GM12878 (cell line): ENCODE data around the gene LRP8. TPM values are rescaled to one million over a fixed set of nuclear protein-coding genes. Genes with fewer than 3 reads are reported as not detected.

Source experiments
- ATAC-seq: fragments of 200-7000 bp; cut with Tn5 transposase; 3 replicates; pipeline ENCODE4 v1.9.1; 2020; ENCODE audit warnings: mild to moderate bottlenecking, moderate library complexity
- BruUV-seq: library from RNA; stranded (reverse); fragments of 400-500 nt; replicated peaks from 2 replicates; lab custom pipeline; 2021; lab: Mats Ljungman, UMichigan
- CTCF ChIA-PET: fragments of 300-600 bp; sonication (Branson Sonifier 250); formaldehyde crosslinking; extraction: SDS; loops from one replicate; lab custom pipeline; 2021; ENCODE audit warnings: inconsistent platforms; lab: Yijun Ruan, JAX
- POLR2A ChIA-PET: fragments of 350-600 bp; formaldehyde crosslinking; extraction: SDS; loops from one replicate; lab custom pipeline; 2021; ENCODE audit warnings: inconsistent platforms; lab: Charles Lee
- RAD21 ChIA-PET: fragments of 300-600 bp; sonication (Branson Sonifier 250); formaldehyde crosslinking; loops from one replicate; lab custom pipeline; 2023; ENCODE audit warnings: antibody characterized with exemption; ENCODE audit not compliant: unreplicated experiment; lab: Charles Lee
- SMC1A ChIA-PET: fragments of 300-600 bp; sonication (Branson Sonifier 250); formaldehyde crosslinking; loops from one replicate; lab custom pipeline; 2023; ENCODE audit not compliant: unreplicated experiment, uncharacterized antibody; lab: Charles Lee
- DNase-seq: peaks from one replicate; pipeline ENCODE4 v3.0.0-alpha.2; 2011; ENCODE audit warnings: low read depth, low spot score
- FAIRE-seq: peaks from 3 replicates; lab custom pipeline; 2011; peaks lifted over from hg19 to GRCh38; lab: Jason Lieb, UNC
- H2AFZ ChIP-seq: 2 replicates; pipeline ENCODE4 v1.6.0; 2011; ENCODE audit warnings: low read depth, low read length, control low read depth; ENCODE audit not compliant: control insufficient read depth
- H3K27ac ChIP-seq: 2 replicates; pipeline ENCODE4 v1.5.1; 2011; ENCODE audit warnings: control low read depth; ENCODE audit not compliant: control insufficient read depth, insufficient read depth
- H3K27me3 ChIP-seq, 2 experiments: replicated peaks in 1 of 2; 2 replicates each; pipeline versions ENCODE4 v1.6.0 to v1.6.1; 2011; ENCODE audit warnings: low read length in 1 of 2; ENCODE audit not compliant: control insufficient read depth in 2 of 2, insufficient read depth in 2 of 2
- H3K36me3 ChIP-seq, 2 experiments: 2 replicates each; pipeline ENCODE4 v1.5.1; 2011; ENCODE audit warnings: low read length in 1 of 2; ENCODE audit not compliant: control insufficient read depth in 2 of 2, insufficient read depth in 2 of 2
- H3K4me1 ChIP-seq: 2 replicates; pipeline ENCODE4 v1.6.1; 2011; ENCODE audit warnings: mild to moderate bottlenecking, low read length, moderate library complexity, mixed read lengths; ENCODE audit not compliant: control insufficient read depth, insufficient read depth
- H3K4me2 ChIP-seq: 2 replicates; pipeline ENCODE4 v1.6.0; 2011; ENCODE audit warnings: control low read depth; ENCODE audit not compliant: control insufficient read depth, insufficient read depth
- H3K4me3 ChIP-seq: fragments of 200-600 bp; sonication (generic); 2 replicates; pipeline ENCODE4 v1.5.1; 2016
- H3K79me2 ChIP-seq: 2 replicates; pipeline ENCODE4 v1.6.0; 2011; ENCODE audit warnings: low read length; ENCODE audit not compliant: control insufficient read depth, insufficient read depth
- H3K9ac ChIP-seq: 2 replicates; pipeline ENCODE4 v1.8.0; 2011; ENCODE audit warnings: low read length, control low read depth, mixed read lengths; ENCODE audit not compliant: control insufficient read depth, insufficient read depth
- H3K9me3 ChIP-seq: replicated peaks from 3 replicates; pipeline ENCODE4 v1.5.1; 2011; ENCODE audit warnings: mild to moderate bottlenecking, low read length; ENCODE audit not compliant: control insufficient read depth, insufficient read depth
- H4K20me1 ChIP-seq: 2 replicates; pipeline ENCODE4 v1.6.0; 2011; ENCODE audit not compliant: control insufficient read depth, insufficient read depth
- CHD2 ChIP-seq: IDR thresholded peaks from 2 replicates; pipeline ENCODE4 v1.6.1; 2011; ENCODE audit warnings: low read depth, low read length, improper control_type of control experiment, borderline replicate concordance
- MYC ChIP-seq: IDR thresholded peaks from 2 replicates; pipeline ENCODE4 v1.6.1; 2011; ENCODE audit warnings: mild to moderate bottlenecking, low read length, moderate library complexity, inconsistent platforms; ENCODE audit not compliant: insufficient read depth, insufficient replicate concordance, insufficient read length, severe bottlenecking
- NFXL1 ChIP-seq: fragments of 450-650 bp; IDR thresholded peaks from 2 replicates; pipeline ENCODE4 v1.6.1; 2017; ENCODE audit warnings: antibody characterized with exemption, mild to moderate bottlenecking, borderline replicate concordance
- POU2F2 ChIP-seq: IDR thresholded peaks from 3 replicates; pipeline ENCODE4 v1.6.1; 2011; ENCODE audit warnings: low read depth, mild to moderate bottlenecking, low read length, borderline replicate concordance
- SP1 ChIP-seq: IDR thresholded peaks from one replicate; pipeline ENCODE4 v1.6.1; 2011; ENCODE audit warnings: low read depth, low read length
- SRF ChIP-seq, 2 experiments: IDR thresholded peaks; 2 replicates each; pipeline ENCODE4 v1.6.1; 2011; ENCODE audit warnings: low read depth in 2 of 2, low read length in 2 of 2, mild to moderate bottlenecking in 1 of 2, moderate library complexity in 1 of 2
- ZBTB4 ChIP-seq: fragments of 450-650 bp; formaldehyde crosslinking; IDR thresholded peaks from 2 replicates; pipeline ENCODE4 v1.4.0; 2022; ENCODE audit warnings: mild to moderate bottlenecking, moderate library complexity
- ZNF274 ChIP-seq: IDR thresholded peaks from one replicate; pipeline ENCODE4 v1.8.0; 2011; ENCODE audit not compliant: insufficient read length, insufficient read depth
- ZNF622 ChIP-seq: fragments of 450-650 bp; IDR thresholded peaks from 2 replicates; pipeline ENCODE4 v1.6.1; 2017; ENCODE audit warnings: mild to moderate bottlenecking, inconsistent platforms
- ZZZ3 ChIP-seq: IDR thresholded peaks from 2 replicates; pipeline ENCODE4 v1.6.1; 2011; ENCODE audit warnings: low read depth; ENCODE audit not compliant: control insufficient read depth, insufficient read length
- WGBS: methylation state at CpG from one replicate; pipeline ENCODE4 v1.1.6; 2016; ENCODE audit warnings: low lambda C conversion rate; ENCODE audit not compliant: insufficient replicate concordance, insufficient coverage; ENCODE audit errors: missing lambda C conversion rate; 5-methylcytosine and 5-hydroxymethylcytosine counted together
- in situ Hi-C: fragments of 300-500 bp; cut with MboI; formaldehyde crosslinking; loops from 9 replicates; pipeline ENCODE4 v1.14.3; 2018; ENCODE audit warnings: mixed read lengths
- intact Hi-C: fragments of 100-400 bp; cut with micrococcal nuclease; formaldehyde crosslinking; loops from one replicate; pipeline ENCODE4 v1.14.2; 2022; ENCODE audit not compliant: unreplicated experiment
- polyA plus RNA-seq, 11 experiments: library from polyadenylated mRNA; depleted of rRNA in 4 of 11; unstranded in 6 of 11; stranded (reverse) in 5 of 11; fragments of >200 nt; fragmentation: Nextera tagmentation in 4 of 11; fragmentation: Illumina TruSeq in 1 of 11; extraction: Ambion mirVana in 4 of 11; extraction: Trizol in 1 of 11; gene quantifications; 1 replicate in 1 of 11; 2 replicates in 10 of 11; pipeline versions ENCODE4 v1.2.1 to v1.2.3, GENCODE V29; 2011 to 2016; ENCODE audit warnings: inconsistent platforms in 2 of 11, missing spikeins in 2 of 11, low read depth in 1 of 11
- total RNA-seq, 4 experiments: library from RNA; depleted of rRNA in 3 of 4; stranded (reverse); fragments of >200 nt in 3 of 4; fragmentation: Illumina TruSeq in 1 of 4; extraction: Trizol in 1 of 4; gene quantifications; 2 replicates each; pipeline versions ENCODE4 v1.2.1 to v1.2.3, GENCODE V29; 2013 to 2021
- TF ChIP-seq, protein P1 (sequence below): IDR thresholded peaks from 2 replicates; pipeline ENCODE4 v1.6.1; 2012; ENCODE audit warnings: improper control_type of control experiment, low read depth, low read length; ENCODE audit not compliant: insufficient replicate concordance
- TF ChIP-seq, protein P2 (sequence below): IDR thresholded peaks from 2 replicates; pipeline ENCODE4 v1.6.1; 2012; ENCODE audit warnings: low read depth, low read length, improper control_type of control experiment

LRP8 gene
- total and polyA plus RNA-seq, 10 of the 15 experiments (the other 5 are each of a cell fraction or from before 2014, with no cell fraction given) = 2.8 to 40.5 (median 22.3) TPM

DNA sequence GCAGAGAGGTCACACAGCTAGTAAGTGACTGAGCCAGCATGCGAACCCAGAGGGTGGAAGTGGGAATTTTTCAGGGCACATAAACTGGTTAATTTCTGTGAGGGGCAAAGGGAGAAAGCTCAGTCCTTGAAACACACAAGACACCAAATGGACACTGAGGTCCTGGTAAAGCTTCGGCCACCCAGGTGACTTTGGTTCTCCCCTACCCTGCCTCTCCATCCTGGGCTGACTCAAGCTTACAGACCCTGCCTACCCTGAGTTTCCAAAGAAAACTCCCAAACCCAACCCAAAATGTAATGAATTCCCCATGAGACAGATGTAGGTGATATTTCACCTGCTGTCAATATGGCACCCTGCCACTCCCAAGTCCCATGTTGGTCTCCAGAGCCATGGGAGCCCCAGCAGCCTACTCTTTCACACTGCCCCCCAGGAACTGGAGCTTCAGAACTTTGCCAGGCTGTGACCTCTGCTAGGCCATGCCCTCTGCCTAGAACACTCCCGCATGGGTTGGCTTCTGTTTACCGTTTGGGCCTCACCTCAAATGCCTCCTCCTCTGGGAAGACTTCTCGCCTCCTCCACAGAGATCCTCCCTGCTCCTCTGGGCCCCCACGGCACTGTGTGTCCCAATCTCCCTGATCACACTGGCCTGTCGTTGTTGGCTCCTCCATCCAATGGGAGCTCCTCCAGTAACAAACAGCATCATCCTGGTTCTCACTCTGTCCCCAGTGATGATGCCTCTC is 3.7 kb upstream of the LRP8 start:
- in situ Hi-C loops = no loop called here
- no peak overlapping the region for H3K4me3 ChIP-seq
- BruUV-seq = no TSS peak
- H3K79me2 ChIP-seq = peaks cover 11% of the 10 kb centered on the region
- DNase-seq (no peak), FAIRE-seq (no peak), ATAC-seq (no peak)
- H3K4me1 ChIP-seq = peaks cover 5% of the 10 kb centered on the region; the same call in 1 of the 2 replicates
- ChIA-PET POLR2A (interaction anchor here (1.6 kb wide), 1 partner anchor 13 kb away, joined by 4 read pairs; no protein-coding TSS in a partner anchor), SMC1A (interaction anchor here (1.2 kb wide), 1 partner anchor 13 kb away, joined by 3 read pairs; no protein-coding TSS in a partner anchor), CTCF (interaction anchor here (1.2 kb wide), 1 partner anchor 62 kb away, joined by 4 read pairs; no protein-coding TSS in a partner anchor), RAD21 (interaction anchor here (1.3 kb wide), 1 partner anchor 61 kb away, joined by 5 read pairs; no protein-coding TSS in a partner anchor)
- H3K9me3 ChIP-seq = no peaks in the 10 kb centered on the region
- no peaks in the 10 kb centered on the region for H3K27me3 ChIP-seq
- no peak overlapping the region for H3K27ac ChIP-seq
- H2AFZ ChIP-seq = no peak overlapping the region
- 88% methylated on average over 7 of the region's 7 CpGs for WGBS
- intact Hi-C loops = no loop called here
- no peaks in the 10 kb centered on the region for H3K36me3 ChIP-seq
- H3K9ac ChIP-seq = no peak overlapping the region
- H3K4me2 ChIP-seq = no peak overlapping the region
- no peaks in the 10 kb centered on the region for H4K20me1 ChIP-seq
- no peak for TF ChIP-seq NFXL1
- TF ChIP-seq ZNF622 = no peak
- TF ChIP-seq, protein P1, sequence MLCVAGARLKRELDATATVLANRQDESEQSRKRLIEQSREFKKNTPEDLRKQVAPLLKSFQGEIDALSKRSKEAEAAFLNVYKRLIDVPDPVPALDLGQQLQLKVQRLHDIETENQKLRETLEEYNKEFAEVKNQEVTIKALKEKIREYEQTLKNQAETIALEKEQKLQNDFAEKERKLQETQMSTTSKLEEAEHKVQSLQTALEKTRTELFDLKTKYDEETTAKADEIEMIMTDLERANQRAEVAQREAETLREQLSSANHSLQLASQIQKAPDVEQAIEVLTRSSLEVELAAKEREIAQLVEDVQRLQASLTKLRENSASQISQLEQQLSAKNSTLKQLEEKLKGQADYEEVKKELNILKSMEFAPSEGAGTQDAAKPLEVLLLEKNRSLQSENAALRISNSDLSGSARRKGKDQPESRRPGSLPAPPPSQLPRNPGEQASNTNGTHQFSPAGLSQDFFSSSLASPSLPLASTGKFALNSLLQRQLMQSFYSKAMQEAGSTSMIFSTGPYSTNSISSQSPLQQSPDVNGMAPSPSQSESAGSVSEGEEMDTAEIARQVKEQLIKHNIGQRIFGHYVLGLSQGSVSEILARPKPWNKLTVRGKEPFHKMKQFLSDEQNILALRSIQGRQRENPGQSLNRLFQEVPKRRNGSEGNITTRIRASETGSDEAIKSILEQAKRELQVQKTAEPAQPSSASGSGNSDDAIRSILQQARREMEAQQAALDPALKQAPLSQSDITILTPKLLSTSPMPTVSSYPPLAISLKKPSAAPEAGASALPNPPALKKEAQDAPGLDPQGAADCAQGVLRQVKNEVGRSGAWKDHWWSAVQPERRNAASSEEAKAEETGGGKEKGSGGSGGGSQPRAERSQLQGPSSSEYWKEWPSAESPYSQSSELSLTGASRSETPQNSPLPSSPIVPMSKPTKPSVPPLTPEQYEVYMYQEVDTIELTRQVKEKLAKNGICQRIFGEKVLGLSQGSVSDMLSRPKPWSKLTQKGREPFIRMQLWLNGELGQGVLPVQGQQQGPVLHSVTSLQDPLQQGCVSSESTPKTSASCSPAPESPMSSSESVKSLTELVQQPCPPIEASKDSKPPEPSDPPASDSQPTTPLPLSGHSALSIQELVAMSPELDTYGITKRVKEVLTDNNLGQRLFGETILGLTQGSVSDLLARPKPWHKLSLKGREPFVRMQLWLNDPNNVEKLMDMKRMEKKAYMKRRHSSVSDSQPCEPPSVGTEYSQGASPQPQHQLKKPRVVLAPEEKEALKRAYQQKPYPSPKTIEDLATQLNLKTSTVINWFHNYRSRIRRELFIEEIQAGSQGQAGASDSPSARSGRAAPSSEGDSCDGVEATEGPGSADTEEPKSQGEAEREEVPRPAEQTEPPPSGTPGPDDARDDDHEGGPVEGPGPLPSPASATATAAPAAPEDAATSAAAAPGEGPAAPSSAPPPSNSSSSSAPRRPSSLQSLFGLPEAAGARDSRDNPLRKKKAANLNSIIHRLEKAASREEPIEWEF = no peak
- TF ChIP-seq ZNF274 = no peak
- no peak for TF ChIP-seq SRF (IDR thresholded peaks at IDR 0.05; ENCODE audit: low read depth in 2 of 2, low read length in 2 of 2)
- TF ChIP-seq CHD2 = no peak
- no peak for TF ChIP-seq MYC
- no peak for TF ChIP-seq SP1
- TF ChIP-seq, protein P2, sequence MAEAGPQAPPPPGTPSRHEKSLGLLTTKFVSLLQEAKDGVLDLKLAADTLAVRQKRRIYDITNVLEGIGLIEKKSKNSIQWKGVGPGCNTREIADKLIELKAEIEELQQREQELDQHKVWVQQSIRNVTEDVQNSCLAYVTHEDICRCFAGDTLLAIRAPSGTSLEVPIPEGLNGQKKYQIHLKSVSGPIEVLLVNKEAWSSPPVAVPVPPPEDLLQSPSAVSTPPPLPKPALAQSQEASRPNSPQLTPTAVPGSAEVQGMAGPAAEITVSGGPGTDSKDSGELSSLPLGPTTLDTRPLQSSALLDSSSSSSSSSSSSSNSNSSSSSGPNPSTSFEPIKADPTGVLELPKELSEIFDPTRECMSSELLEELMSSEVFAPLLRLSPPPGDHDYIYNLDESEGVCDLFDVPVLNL = no peak
- no peak for TF ChIP-seq ZBTB4 (CRISPR knock-in tag)
- TF ChIP-seq ZZZ3 = no peak
- no peak for TF ChIP-seq POU2F2
